DOHH2 (cell line): ENCODE data around the gene PDGFD.

Source experiments
- H3F3A ChIP-seq: fragments of 200-600 bp; sonication (generic), shearing (Covaris generic); 2 replicates; pipeline ENCODE4 v1.6.0; 2016; ENCODE audit warnings: antibody characterized with exemption, mild to moderate bottlenecking; ENCODE audit not compliant: control insufficient read depth, insufficient read depth
- H3K27ac ChIP-seq: fragments of 200-600 bp; sonication (generic); 2 replicates; pipeline ENCODE4 v1.5.1; 2014; ENCODE audit warnings: low read depth, mild to moderate bottlenecking, low read length, moderate library complexity
- H3K27me3 ChIP-seq: fragments of 200-600 bp; sonication (generic); 2 replicates; pipeline ENCODE4 v1.6.1; 2014; ENCODE audit warnings: mild to moderate bottlenecking, low read length, mixed read lengths; ENCODE audit not compliant: control insufficient read depth
- H3K36me3 ChIP-seq: fragments of 200-600 bp; sonication (generic); 2 replicates; pipeline ENCODE4 v1.6.1; 2014; ENCODE audit warnings: mild to moderate bottlenecking, low read length, moderate library complexity, mixed read lengths; ENCODE audit not compliant: control insufficient read depth
- H3K4me1 ChIP-seq: fragments of 200-600 bp; sonication (generic); 2 replicates; pipeline ENCODE4 v1.6.1; 2014; ENCODE audit warnings: mild to moderate bottlenecking, low read length, mixed read lengths; ENCODE audit not compliant: control insufficient read depth
- H3K4me2 ChIP-seq: fragments of 200-600 bp; sonication (generic); 2 replicates; pipeline ENCODE4 v1.6.0; 2014; ENCODE audit warnings: mild to moderate bottlenecking, low read length, moderate library complexity
- H3K4me3 ChIP-seq: fragments of 200-600 bp; sonication (generic); 2 replicates; pipeline ENCODE4 v1.5.1; 2014; ENCODE audit warnings: mild to moderate bottlenecking, low read length, mixed read lengths
- H3K79me2 ChIP-seq: fragments of 200-600 bp; sonication (generic); 2 replicates; pipeline ENCODE4 v1.6.1; 2014; ENCODE audit warnings: mild to moderate bottlenecking, low read length, mixed read lengths; ENCODE audit not compliant: control insufficient read depth
- H3K9me2 ChIP-seq: fragments of 200-600 bp; sonication (generic); replicated peaks from 2 replicates; pipeline ENCODE4 v1.6.1; 2014; ENCODE audit warnings: mild to moderate bottlenecking, low read length, mixed read lengths; ENCODE audit not compliant: control insufficient read depth
- H3K9me3 ChIP-seq: fragments of 200-600 bp; sonication (generic); 2 replicates; pipeline ENCODE4 v1.6.1; 2014; ENCODE audit warnings: antibody characterized with exemption, low read length, mixed read lengths; ENCODE audit not compliant: control insufficient read depth, insufficient read depth
- H4K20me1 ChIP-seq: fragments of 200-600 bp; sonication (generic); 2 replicates; pipeline ENCODE4 v1.6.0; 2014; ENCODE audit warnings: low read depth, mild to moderate bottlenecking, antibody characterized with exemption, low read length, moderate library complexity; ENCODE audit not compliant: control insufficient read depth, insufficient read depth
- CTCF ChIP-seq: fragments of 200-600 bp; sonication (generic); IDR thresholded peaks from one replicate; pipeline ENCODE4 v1.5.1; 2014; ENCODE audit warnings: antibody characterized with exemption, mild to moderate bottlenecking, low read depth, low read length; ENCODE audit not compliant: poor library complexity, severe bottlenecking
- EZH2phosphoT487 ChIP-seq: fragments of 200-600 bp; sonication (generic); IDR thresholded peaks from 2 replicates; pipeline ENCODE4 v1.6.1; 2017; ENCODE audit warnings: borderline replicate concordance, mild to moderate bottlenecking, antibody characterized with exemption, low read length, moderate library complexity, mixed read lengths

Gene PDGFD

GRCh38 chr11:103964390-103964789, 199.6 kb downstream of the PDGFD start:
- H3K27ac ChIP-seq, result no peak overlapping the region
- no peaks in the 10 kb centered on the region for H3K36me3 ChIP-seq
- no peak overlapping the region for H3K4me2 ChIP-seq
- no peaks in the 10 kb centered on the region for H3K79me2 ChIP-seq
- no peaks in the 10 kb centered on the region for H3K9me2 ChIP-seq
- no peak for TF ChIP-seq EZH2phosphoT487
- TF ChIP-seq CTCF, result peak; percentile 42
- H3F3A ChIP-seq, result no peaks in the 10 kb centered on the region
- no peaks in the 10 kb centered on the region for H3K27me3 ChIP-seq
- H3K4me3 ChIP-seq, result no peak overlapping the region
- H3K4me1 ChIP-seq, result peaks cover 6% of the 10 kb centered on the region
- no peaks in the 10 kb centered on the region for H4K20me1 ChIP-seq
- H3K9me3 ChIP-seq, result no peaks in the 10 kb centered on the region

- no peaks in the 10 kb centered on the region for H3K9me3 ChIP-seq
- H3K4me2 ChIP-seq, result no peak overlapping the region
- H4K20me1 ChIP-seq, result no peaks in the 10 kb centered on the region
- no peak overlapping the region for H3K27ac ChIP-seq
- H3K27me3 ChIP-seq, result no peaks in the 10 kb centered on the region
- H3K4me3 ChIP-seq, result no peak overlapping the region
- H3F3A ChIP-seq, result peaks cover 2% of the 10 kb centered on the region; the same call in 1 of the 2 replicates
- TF ChIP-seq EZH2phosphoT487 (no peak), CTCF (no peak)
- no peaks in the 10 kb centered on the region for H3K9me2 ChIP-seq
- H3K79me2 ChIP-seq, result no peaks in the 10 kb centered on the region
- peaks cover 14% of the 10 kb centered on the region for H3K4me1 ChIP-seq
- H3K36me3 ChIP-seq, result no peaks in the 10 kb centered on the region
These were observed 200.3 kb downstream of the PDGFD start for GRCh38 chr11:103963648-103964047.

- TF ChIP-seq CTCF, result no peak
- TF ChIP-seq EZH2phosphoT487, result no peak
- no peaks in the 10 kb centered on the region for H3K79me2 ChIP-seq
- H3K4me3 ChIP-seq, result no peak overlapping the region
- H3F3A ChIP-seq, result peaks cover 8% of the 10 kb centered on the region; the same call in 1 of the 2 replicates
- H3K4me1 ChIP-seq, result peaks cover 24% of the 10 kb centered on the region
- H4K20me1 ChIP-seq, result no peaks in the 10 kb centered on the region
- no peaks in the 10 kb centered on the region for H3K9me2 ChIP-seq
- no peaks in the 10 kb centered on the region for H3K27me3 ChIP-seq
- no peak overlapping the region for H3K4me2 ChIP-seq
- no peak overlapping the region for H3K27ac ChIP-seq
- no peaks in the 10 kb centered on the region for H3K36me3 ChIP-seq
- no peaks in the 10 kb centered on the region for H3K9me3 ChIP-seq
These were observed 202.9 kb downstream of the PDGFD start for GRCh38 chr11:103961010-103961409.

- Histone ChIP-seq H3F3A (peaks cover 8% of the 10 kb centered on the region; the same call in 1 of the 2 replicates), H3K27me3 (no peaks in the 10 kb centered on the region), H3K9me2 (no peaks in the 10 kb centered on the region), H4K20me1 (no peaks in the 10 kb centered on the region), H3K4me3 (no peak overlapping the region), H3K36me3 (no peaks in the 10 kb centered on the region), H3K9me3 (no peaks in the 10 kb centered on the region), H3K4me2 (no peak overlapping the region; the same call in 1 of the 2 replicates), H3K27ac (no peak overlapping the region), H3K4me1 (peaks cover 24% of the 10 kb centered on the region), H3K79me2 (no peaks in the 10 kb centered on the region)
- TF ChIP-seq CTCF (no peak), EZH2phosphoT487 (no peak)
These were observed 203.8 kb downstream of the PDGFD start for GRCh38 chr11:103960108-103960507.
